Ramos (cell line): ENCODE data around the gene LRRC41.
"Not testable (repeated sequence)": the region's sequence is repeated elsewhere in the genome, so short reads cannot be mapped to it uniquely, and the experiment has no call there.

ENCODE experiments used
- in situ Hi-C: fragments of 300-500 bp; cut with MboI; formaldehyde crosslinking; loops from one replicate; pipeline ENCODE4 v1.14.3; 2022; ENCODE audit warnings: low sequenced_read_pairs; ENCODE audit not compliant: unreplicated experiment

The LRRC41 gene

DNA sequence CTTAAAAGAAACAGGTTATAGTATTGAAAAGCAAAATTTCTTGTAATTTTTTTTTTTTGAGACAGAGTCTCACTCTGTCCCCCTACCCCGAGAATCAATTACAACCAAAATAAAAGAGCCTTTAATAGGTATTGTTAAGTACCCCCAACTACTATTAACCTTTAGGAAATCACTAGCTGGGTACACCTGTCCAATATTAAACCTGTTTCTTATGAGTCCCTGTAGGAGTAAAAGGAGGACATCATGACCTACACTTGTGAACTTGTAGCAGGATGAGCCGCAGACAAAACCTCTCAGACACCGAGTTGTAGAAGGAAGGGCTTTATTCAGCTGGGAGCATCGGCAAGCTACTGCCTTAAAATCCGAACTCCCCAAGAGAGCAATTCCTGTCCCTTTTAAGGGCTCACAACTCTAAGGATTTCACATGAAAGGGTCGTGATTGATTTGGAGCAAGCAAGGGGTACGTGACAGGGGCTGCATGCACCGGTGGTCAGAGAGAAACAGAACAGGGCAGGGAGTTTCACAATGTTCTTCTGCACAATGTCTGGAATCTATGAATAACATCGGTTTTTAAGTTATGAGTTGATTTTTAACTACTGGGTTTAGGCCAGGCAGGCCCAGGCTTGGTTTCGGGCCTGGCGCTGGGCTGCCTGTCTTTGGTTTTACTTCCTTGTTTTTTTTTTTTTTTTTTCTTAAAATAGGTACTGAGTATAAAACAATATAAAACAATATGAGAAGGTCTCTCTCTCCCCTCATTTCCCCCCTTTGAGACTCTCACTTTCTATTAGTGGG, 22.1 kb upstream of the LRRC41 start:
- in situ Hi-C loops = not testable (repeated sequence)

DNA sequence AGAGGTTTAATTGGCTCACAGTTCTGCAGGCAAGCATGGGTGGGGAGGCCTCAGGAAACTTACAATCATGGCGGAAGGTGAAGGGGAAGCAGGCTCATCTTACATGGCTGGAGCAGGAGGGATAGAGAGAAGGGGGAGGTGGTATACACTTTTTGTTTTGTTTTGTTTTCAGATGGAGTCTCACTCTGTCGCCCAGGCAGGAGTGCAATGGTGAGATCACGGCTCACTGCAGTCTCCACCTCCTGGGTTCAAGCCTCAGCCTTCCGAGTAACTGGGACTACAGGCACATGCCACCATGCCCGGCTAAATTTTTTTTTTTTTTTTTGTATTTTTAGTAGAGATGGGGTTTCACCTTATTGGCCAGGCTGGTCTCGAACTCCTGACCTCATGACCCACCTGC, 18.8 kb upstream of the LRRC41 start:
- in situ Hi-C loops = not testable (repeated sequence)

DNA sequence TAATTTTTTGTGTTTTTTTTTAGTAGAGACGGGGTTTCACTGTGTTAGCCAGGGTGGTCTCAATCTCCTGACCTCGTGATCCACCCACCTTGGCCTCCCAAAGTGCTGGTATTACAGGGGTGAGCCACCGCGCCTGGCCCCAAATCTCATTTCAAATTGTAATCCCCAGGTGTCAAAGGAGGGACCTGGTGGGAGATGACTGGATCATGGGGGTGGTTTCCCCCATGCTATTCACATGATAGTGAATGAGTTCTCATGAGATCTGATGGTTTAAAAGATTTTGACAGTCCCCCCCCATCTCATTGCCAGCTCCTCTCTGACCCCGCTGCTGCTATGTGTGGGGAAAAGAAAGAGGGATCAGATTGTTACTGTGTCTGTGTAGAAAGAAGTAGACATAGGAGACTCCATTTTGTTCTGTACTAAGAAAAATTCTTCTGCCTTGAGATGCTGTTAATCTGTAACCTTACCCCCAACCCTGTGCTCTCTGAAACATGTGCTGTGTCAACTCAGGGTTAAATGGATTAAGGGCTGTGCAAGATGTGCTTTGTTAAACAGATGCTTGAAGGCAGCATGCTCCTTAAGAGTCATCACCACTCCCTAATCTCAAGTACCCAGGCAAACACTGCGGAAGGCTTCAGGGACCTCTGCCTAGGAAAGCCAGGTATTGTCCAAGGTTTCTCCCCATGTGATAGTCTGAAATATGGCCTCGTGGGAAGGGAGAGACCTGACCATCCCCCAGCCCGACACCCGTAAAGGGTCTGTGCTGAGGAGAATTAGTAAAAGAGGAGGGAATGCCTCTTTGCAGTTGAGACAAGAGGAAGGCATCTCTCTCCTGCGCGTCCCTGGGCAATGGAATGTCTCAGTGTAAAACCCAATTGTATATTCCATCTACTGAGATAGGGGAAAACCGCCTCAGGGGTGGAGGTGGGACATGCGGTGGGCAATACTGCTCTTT, 16.8 kb upstream of the LRRC41 start:
- in situ Hi-C loops = not testable (repeated sequence)

DNA sequence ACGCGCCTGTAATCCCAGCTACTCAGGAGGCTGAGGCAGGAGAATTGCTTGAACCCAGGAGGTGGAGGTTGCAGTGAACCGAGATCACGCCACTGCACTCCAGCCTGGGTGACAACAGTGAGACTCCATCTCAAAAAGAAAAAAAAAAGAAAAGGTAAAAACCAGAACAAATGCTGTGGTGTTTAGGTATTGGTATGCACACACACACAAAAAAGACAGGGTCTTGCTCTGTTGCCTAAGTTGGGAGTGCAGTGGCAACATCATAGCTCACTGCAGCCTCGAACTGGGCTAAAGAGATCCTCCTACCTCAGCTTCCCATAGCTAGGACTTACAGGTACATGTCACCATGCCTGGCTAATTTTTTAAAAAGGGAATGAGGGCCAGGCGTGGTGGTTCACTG, 15.9 kb upstream of the LRRC41 start:
- in situ Hi-C loops = not testable (repeated sequence)

GRCh38 chr1:46317323-46317722, 13.9 kb upstream of the LRRC41 start:
- in situ Hi-C loops = no loop called here

- in situ Hi-C loops = no loop called here
Observed at GRCh38 chr1:46315669-46316403, 12.4 kb upstream of the LRRC41 start.

GRCh38 chr1:46310321-46310720, 6.9 kb upstream of the LRRC41 start:
- in situ Hi-C loops = no loop called here

DNA sequence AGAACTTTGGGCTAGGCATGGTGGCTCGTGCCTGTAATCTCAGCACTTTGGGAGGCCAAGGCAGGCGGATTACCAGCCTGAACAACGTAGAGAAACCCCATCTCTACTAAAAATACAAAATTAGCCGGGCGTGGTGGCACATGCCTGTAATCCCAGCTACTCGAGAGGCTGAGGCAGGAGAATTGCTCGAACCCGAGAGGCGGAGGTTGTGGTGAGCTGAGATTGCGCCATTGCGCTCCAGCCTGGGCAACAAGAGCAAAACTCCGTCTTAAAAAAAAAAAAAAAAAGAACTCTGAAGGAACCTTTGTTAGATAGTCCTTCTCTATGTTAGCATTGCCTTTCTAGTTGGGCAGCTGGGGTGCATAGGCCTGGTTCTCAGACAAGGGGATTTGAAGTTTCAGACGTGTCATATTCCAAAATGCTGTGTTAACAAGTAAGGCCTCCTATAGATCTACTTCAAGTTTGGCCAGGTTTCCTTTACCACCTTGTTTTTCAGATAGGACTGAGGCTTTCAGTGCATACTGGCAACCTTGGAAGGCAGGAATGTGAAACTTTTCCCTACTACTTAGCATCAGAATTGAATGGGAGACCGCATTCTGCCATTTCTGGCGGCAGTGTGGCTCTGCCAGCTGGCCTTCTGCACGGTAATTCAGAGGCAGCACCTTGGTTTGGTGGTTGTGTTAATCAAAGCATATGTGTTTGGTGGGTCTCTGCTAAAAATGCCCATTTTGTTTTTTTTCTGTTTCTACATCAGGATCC, 6.2 kb upstream of the LRRC41 start:
- in situ Hi-C loops = no loop called here

DNA sequence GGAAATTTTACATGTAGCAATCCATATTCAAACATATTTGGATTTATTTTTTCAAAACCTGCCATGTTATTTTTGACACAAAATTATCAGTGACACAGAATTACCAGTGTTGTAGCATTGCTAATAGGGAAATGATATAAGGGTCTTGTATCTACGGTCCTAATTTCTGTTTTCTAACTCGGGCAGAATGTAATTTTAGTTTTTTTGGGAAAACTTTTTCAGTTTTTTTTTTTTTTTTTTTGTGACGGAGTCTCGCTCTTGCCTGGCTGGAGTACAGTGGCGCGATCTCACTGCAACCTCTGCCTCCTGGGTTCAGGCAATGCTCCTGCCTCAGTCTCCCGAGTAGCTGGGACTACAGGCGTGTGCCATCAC, 2.7 kb upstream of the LRRC41 start:
- in situ Hi-C loops = no loop called here

- in situ Hi-C loops = no loop called here
Observed at GRCh38 chr1:46303872-46304326, 483 bp upstream of the LRRC41 start.

GRCh38 chr1:46302641-46303037, 777 bp downstream of the LRRC41 start:
- in situ Hi-C loops = no loop called here

DNA sequence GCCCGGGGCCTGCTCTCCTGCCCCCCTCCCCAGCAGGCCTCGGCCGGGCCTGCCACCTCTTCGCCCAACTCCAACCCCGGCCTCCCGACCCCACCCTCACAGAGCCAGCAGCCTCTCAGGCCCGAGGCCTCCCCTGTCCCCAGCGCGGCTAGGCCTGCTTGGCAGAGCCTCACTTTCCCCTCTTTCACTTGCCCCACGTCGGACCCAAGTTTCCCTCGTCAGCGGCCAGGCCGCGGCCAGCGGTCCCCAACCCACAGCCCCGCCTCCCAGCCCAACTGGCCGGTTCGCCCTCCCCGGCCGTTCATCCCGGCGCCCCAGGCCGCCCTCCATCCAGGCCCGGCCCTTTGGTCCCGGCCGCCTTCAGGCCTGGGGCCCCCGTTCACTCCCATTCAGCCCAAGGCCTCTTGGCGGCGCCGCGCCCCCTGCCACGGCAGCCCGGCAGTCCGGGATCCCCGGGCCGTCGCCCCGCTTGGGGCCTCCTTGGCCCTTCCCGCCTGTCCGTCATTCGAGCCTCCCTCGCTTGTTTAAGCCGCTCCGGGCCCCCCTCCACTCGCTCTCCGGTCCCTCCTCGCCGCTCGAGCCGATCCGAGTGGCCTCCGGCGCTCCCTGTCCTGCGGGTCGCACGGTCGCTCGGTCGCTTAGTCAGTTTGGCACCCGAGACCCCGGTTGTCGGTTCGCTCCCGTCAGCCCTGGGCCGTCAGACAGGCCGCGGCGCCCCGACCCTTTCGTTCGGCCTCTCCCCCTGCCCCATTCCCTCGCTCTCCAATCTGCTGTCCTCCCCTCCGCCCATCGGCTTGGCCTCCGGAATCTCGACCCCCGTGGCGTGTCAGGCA, 1.4 kb downstream of the LRRC41 start:
- in situ Hi-C loops = no loop called here

GRCh38 chr1:46301406-46301807, 2.0 kb downstream of the LRRC41 start:
- in situ Hi-C loops = no loop called here

DNA sequence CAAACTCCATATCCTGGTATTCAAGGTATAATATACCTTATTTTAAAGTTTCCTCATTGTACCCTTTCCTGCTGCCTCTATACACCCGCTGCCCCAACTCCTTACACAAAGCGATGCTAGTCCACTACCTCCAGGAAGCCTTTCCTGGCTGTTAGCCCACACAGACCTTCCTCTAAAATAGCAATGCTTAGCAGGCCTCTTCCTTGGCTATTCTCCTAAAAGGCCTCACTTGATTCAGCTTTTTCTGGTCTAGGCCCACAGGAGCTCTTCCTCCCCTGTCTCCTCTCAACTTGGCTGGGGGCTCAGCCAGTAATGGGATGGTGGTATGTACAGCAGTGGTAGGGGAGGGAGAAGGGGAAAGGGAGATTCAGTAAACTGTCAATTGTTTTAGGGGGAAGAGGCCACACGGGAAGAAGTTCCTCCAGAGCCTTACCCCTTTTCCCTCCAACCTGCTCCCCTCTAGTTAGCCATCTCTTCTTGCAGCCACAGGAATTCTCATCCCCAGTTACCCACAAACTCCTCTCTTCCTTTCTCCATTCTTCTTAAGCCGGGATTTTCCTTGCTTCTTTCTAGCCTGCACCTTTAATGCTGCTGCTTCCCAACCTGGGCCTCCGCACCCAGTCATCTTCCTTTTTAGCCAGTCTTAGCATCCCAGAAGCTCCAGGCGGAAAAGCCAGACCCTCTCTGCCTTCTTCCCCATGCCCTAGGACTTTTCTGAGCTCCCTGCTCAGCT, 2.6 kb downstream of the LRRC41 start:
- in situ Hi-C loops = no loop called here

- in situ Hi-C loops = no loop called here
Observed at GRCh38 chr1:46298387-46298786, 5.0 kb downstream of the LRRC41 start.

DNA sequence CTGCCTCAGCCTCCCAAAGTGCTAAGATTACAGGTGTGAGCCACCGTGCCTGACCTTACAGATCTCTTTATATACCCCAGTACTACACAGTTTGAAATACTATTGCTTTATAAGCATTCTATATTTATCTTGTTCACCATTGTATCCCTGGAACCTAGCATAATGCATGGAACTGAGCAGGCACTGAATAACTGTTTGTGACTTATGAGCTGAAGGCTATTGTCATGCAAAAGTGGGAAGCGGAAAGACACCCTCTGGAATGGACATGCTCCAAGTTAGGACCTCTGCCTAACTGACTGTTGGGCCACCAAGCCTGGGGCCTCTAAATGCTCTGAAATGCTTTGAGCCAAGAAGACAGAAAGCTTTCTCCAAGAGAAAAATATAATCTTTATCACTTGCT, 8.1 kb downstream of the LRRC41 start:
- in situ Hi-C loops = no loop called here

DNA sequence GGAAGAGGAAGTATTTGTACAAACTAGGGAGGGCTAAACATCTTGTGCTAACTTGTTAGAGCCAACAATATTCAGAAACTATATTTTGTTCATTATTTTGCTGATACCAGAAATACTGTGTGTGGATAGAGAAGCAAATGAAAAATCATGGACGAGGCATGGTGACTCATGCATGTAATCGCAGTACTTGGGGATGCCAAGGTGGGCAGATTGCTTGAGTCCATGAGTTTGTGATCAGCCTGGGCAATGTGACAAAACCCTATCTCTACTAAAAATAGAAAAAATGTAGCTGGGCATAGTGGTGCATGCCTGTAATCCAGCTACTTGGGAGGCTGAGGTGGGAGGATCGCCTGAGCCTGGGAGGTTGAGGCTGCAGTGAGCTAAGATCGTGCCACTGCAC, 13.4 kb downstream of the LRRC41 start:
- in situ Hi-C loops = no loop called here

DNA sequence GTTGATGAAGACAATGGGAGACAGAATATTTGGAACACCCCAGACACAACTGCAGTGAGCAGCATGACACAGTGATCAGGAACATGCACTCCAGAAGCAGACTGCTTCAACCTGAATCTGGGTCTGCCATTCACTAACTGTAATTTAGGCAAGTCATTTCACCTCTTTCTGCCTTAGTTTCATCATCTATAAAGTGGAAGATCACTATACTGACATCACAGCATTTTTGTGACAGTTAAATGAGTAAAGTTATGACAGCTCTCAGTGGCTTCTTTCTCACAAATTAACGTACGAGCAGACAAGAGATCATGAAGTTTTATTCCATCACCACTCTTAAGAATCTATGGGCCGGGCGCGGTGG, 14.3 kb downstream of the LRRC41 start:
- in situ Hi-C loops = no loop called here
